SK-N-SH treated with all-trans-retinoic acid at 6 μM for 48 hours (cell line): Measurements from ENCODE around the gene DMD.

Experiments used
- ATAC-seq: fragments of 200-7000 bp; cut with Tn5 transposase; 3 replicates; pipeline ENCODE4 v1.9.1; 2020; ENCODE audit warnings: mild to moderate bottlenecking, moderate library complexity
- ARNTL ChIP-seq: fragments of 450-650 bp; formaldehyde crosslinking; IDR thresholded peaks from 2 replicates; pipeline ENCODE4 v1.5.0; 2020; ENCODE audit warnings: low read depth, mild to moderate bottlenecking, moderate library complexity, borderline replicate concordance
- BACH2 ChIP-seq: fragments of 250-450 bp; sonication (Bioruptor Pico); IDR thresholded peaks from 2 replicates; pipeline ENCODE4 v1.9.0; 2021; ENCODE audit warnings: mild to moderate bottlenecking, borderline replicate concordance
- CSDC2 ChIP-seq: fragments of 250-450 bp; sonication (Bioruptor Pico); IDR thresholded peaks from 2 replicates; pipeline ENCODE4 v1.5.0; 2020; ENCODE audit warnings: mild to moderate bottlenecking, moderate library complexity
- ESRRG ChIP-seq: fragments of 250-450 bp; sonication (Bioruptor Pico); IDR thresholded peaks from 2 replicates; pipeline ENCODE4 v1.6.1; 2021; ENCODE audit warnings: mild to moderate bottlenecking
- GLIS3 ChIP-seq: fragments of 250-450 bp; sonication (Bioruptor Pico); IDR thresholded peaks from 2 replicates; pipeline ENCODE4 v1.5.0; 2020; ENCODE audit warnings: mild to moderate bottlenecking, moderate library complexity
- ISL1 ChIP-seq: fragments of 250-450 bp; sonication (Bioruptor Pico); IDR thresholded peaks from 2 replicates; pipeline ENCODE4 v2.1.2; 2022; ENCODE audit warnings: mild to moderate bottlenecking, moderate library complexity
- OSR1 ChIP-seq: fragments of 250-450 bp; sonication (Bioruptor Pico); IDR thresholded peaks from 2 replicates; pipeline ENCODE4 v1.8.0; 2022; ENCODE audit warnings: moderate library complexity, mild to moderate bottlenecking, inconsistent platforms
- PPARA ChIP-seq: fragments of 250-450 bp; sonication (Bioruptor Pico); IDR thresholded peaks from 2 replicates; pipeline ENCODE4 v1.5.0; 2020; ENCODE audit warnings: mild to moderate bottlenecking, borderline replicate concordance
- RARB ChIP-seq: fragments of 250-450 bp; sonication (Bioruptor Pico); IDR thresholded peaks from 2 replicates; pipeline ENCODE4 v1.8.0; 2021; ENCODE audit warnings: mild to moderate bottlenecking, moderate library complexity
- SNAI2 ChIP-seq: fragments of 250-450 bp; sonication (Bioruptor Pico); IDR thresholded peaks from 2 replicates; pipeline ENCODE4 v1.5.0; 2020; ENCODE audit warnings: mild to moderate bottlenecking, moderate library complexity
- TCF4 ChIP-seq: fragments of 250-450 bp; sonication (Bioruptor Pico); IDR thresholded peaks from 2 replicates; pipeline ENCODE4 v1.8.0; 2021; ENCODE audit warnings: mild to moderate bottlenecking, moderate library complexity, borderline replicate concordance
- TOX ChIP-seq: fragments of 250-450 bp; sonication (Bioruptor Pico); IDR thresholded peaks from 2 replicates; pipeline ENCODE4 v1.8.0; 2021; ENCODE audit warnings: mild to moderate bottlenecking, moderate library complexity, borderline replicate concordance
- ZC3H10 ChIP-seq: fragments of 250-450 bp; sonication (Bioruptor Pico); IDR thresholded peaks from 2 replicates; pipeline ENCODE4 v1.5.1; 2021; ENCODE audit warnings: mild to moderate bottlenecking, moderate library complexity
- ZFP3 ChIP-seq: fragments of 250-450 bp; sonication (Bioruptor Pico); IDR thresholded peaks from 2 replicates; pipeline ENCODE4 v1.5.0; 2020; ENCODE audit warnings: mild to moderate bottlenecking, moderate library complexity
- ZFP30 ChIP-seq: fragments of 450-650 bp; formaldehyde crosslinking; IDR thresholded peaks from 2 replicates; pipeline ENCODE4 v1.5.0; 2022; ENCODE audit warnings: mild to moderate bottlenecking, moderate library complexity
- ZNF565 ChIP-seq: fragments of 450-650 bp; formaldehyde crosslinking; conservative IDR thresholded peaks from 2 replicates; pipeline ENCODE4 v1.5.0; 2020; ENCODE audit warnings: low read depth, mild to moderate bottlenecking, moderate library complexity
- ZNF70 ChIP-seq: fragments of 450-650 bp; formaldehyde crosslinking; IDR thresholded peaks from 2 replicates; pipeline ENCODE4 v1.5.0; 2020; ENCODE audit warnings: mild to moderate bottlenecking, moderate library complexity
- ZNF8 ChIP-seq: fragments of 450-650 bp; formaldehyde crosslinking; IDR thresholded peaks from 2 replicates; pipeline ENCODE4 v1.5.0; 2020; ENCODE audit warnings: mild to moderate bottlenecking, moderate library complexity
- TF ChIP-seq, protein P1 (sequence below): fragments of 250-450 bp; sonication (Bioruptor Pico); IDR thresholded peaks from 2 replicates; pipeline ENCODE4 v1.5.1; 2020; ENCODE audit warnings: low read depth, mild to moderate bottlenecking, moderate library complexity
- TF ChIP-seq, protein P2 (sequence below): fragments of 250-450 bp; sonication (Bioruptor Pico); IDR thresholded peaks from 2 replicates; pipeline ENCODE4 v1.8.0; 2021; ENCODE audit warnings: low read depth, mild to moderate bottlenecking, moderate library complexity, borderline replicate concordance
- TF ChIP-seq, protein P3 (sequence below): fragments of 250-450 bp; sonication (Bioruptor Pico); IDR thresholded peaks from 2 replicates; pipeline ENCODE4 v1.8.0; 2020; ENCODE audit warnings: mild to moderate bottlenecking, moderate library complexity, borderline replicate concordance
- TF ChIP-seq, protein P4 (sequence below): fragments of 250-450 bp; sonication (Bioruptor Pico); IDR thresholded peaks from 2 replicates; pipeline ENCODE4 v1.5.1; 2021; ENCODE audit warnings: mild to moderate bottlenecking, moderate library complexity

Gene DMD

DNA sequence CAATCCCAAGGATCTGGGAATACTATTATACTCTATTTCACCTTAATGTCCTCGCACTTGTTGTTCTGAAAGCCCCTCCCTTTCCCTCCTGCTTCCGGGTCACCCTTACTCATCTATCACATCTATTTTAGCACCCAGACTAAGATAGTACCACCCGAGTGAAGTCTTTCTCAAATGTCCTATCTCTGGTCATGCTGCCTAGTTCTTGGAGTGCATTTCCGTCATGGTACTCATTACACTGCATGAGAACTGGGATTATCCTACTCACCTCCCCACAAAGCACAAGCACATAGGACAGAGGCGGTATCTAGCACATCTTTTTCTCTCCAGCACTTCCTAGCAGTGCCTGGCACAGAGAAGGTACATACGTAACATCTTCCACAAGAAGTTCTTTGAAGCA is 1195.2 kb downstream of the DMD start:
- no peak for ATAC-seq
- TF ChIP-seq, protein P1, sequence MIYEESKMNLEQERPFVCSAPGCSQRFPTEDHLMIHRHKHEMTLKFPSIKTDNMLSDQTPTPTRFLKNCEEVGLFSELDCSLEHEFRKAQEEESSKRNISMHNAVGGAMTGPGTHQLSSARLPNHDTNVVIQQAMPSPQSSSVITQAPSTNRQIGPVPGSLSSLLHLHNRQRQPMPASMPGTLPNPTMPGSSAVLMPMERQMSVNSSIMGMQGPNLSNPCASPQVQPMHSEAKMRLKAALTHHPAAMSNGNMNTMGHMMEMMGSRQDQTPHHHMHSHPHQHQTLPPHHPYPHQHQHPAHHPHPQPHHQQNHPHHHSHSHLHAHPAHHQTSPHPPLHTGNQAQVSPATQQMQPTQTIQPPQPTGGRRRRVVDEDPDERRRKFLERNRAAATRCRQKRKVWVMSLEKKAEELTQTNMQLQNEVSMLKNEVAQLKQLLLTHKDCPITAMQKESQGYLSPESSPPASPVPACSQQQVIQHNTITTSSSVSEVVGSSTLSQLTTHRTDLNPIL = no peak
- TF ChIP-seq ZNF70 (CRISPR knock-in tag) (no peak), BACH2 (CRISPR knock-in tag) (no peak), TOX (no peak), ZNF8 (CRISPR knock-in tag) (no peak), CSDC2 (CRISPR knock-in tag) (no peak), ZFP30 (CRISPR knock-in tag) (no peak), TCF4 (CRISPR knock-in tag) (no peak), ARNTL (CRISPR knock-in tag) (no peak), ISL1 (CRISPR knock-in tag) (no peak), ZC3H10 (CRISPR knock-in tag) (no peak), RARB (CRISPR knock-in tag) (no peak), ESRRG (no peak), PPARA (CRISPR knock-in tag) (no peak), OSR1 (CRISPR knock-in tag) (no peak), ZNF565 (CRISPR knock-in tag) (no peak), SNAI2 (CRISPR knock-in tag) (no peak)
- TF ChIP-seq, protein P2, sequence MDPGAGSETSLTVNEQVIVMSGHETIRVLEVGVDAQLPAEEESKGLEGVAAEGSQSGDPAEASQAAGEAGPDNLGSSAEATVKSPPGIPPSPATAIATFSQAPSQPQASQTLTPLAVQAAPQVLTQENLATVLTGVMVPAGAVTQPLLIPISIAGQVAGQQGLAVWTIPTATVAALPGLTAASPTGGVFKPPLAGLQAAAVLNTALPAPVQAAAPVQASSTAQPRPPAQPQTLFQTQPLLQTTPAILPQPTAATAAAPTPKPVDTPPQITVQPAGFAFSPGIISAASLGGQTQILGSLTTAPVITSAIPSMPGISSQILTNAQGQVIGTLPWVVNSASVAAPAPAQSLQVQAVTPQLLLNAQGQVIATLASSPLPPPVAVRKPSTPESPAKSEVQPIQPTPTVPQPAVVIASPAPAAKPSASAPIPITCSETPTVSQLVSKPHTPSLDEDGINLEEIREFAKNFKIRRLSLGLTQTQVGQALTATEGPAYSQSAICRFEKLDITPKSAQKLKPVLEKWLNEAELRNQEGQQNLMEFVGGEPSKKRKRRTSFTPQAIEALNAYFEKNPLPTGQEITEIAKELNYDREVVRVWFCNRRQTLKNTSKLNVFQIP = no peak
- TF ChIP-seq, protein P3, sequence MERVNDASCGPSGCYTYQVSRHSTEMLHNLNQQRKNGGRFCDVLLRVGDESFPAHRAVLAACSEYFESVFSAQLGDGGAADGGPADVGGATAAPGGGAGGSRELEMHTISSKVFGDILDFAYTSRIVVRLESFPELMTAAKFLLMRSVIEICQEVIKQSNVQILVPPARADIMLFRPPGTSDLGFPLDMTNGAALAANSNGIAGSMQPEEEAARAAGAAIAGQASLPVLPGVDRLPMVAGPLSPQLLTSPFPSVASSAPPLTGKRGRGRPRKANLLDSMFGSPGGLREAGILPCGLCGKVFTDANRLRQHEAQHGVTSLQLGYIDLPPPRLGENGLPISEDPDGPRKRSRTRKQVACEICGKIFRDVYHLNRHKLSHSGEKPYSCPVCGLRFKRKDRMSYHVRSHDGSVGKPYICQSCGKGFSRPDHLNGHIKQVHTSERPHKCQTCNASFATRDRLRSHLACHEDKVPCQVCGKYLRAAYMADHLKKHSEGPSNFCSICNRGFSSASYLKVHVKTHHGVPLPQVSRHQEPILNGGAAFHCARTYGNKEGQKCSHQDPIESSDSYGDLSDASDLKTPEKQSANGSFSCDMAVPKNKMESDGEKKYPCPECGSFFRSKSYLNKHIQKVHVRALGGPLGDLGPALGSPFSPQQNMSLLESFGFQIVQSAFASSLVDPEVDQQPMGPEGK (CRISPR knock-in tag) = no peak
- TF ChIP-seq, all 23 proteins: peak for 0

DNA sequence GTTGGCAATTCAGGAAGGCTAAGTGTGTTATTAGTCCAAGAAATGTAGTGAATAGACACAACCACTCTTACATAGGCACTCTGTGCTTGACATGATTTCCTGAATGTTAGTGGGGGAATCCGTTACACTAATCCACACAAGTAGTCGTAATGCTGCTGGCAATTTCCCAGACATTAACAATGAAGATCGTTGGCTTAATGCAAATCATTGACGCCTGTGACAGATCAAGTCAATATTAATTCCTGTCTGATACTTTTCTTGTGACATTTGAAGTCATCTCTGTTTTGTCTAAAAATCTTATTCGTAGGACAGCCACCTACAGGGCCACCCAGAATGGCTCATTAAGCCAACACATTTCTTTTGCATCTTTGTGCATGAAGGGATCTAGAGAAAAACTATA is 1200.4 kb downstream of the DMD start:
- ATAC-seq = no peak
- TF ChIP-seq, protein P2 = no peak
- TF ChIP-seq ZC3H10 (CRISPR knock-in tag) = no peak
- TF ChIP-seq ARNTL (CRISPR knock-in tag) = no peak
- no peak for TF ChIP-seq CSDC2 (CRISPR knock-in tag)
- TF ChIP-seq TCF4 (CRISPR knock-in tag) = no peak
- no peak for TF ChIP-seq ZFP3 (CRISPR knock-in tag)
- TF ChIP-seq TOX = no peak
- no peak for TF ChIP-seq PPARA (CRISPR knock-in tag)
- TF ChIP-seq SNAI2 (CRISPR knock-in tag) = no peak
- TF ChIP-seq BACH2 (CRISPR knock-in tag) = no peak
- TF ChIP-seq, protein P3 (CRISPR knock-in tag) = no peak
- no peak for TF ChIP-seq RARB (CRISPR knock-in tag)
- no peak for TF ChIP-seq ZNF565 (CRISPR knock-in tag)
- TF ChIP-seq ZNF8 (CRISPR knock-in tag) = no peak
- TF ChIP-seq, protein P1 = no peak
- no peak for TF ChIP-seq ISL1 (CRISPR knock-in tag)
- TF ChIP-seq ZFP30 (CRISPR knock-in tag) = no peak
- TF ChIP-seq, protein P4, sequence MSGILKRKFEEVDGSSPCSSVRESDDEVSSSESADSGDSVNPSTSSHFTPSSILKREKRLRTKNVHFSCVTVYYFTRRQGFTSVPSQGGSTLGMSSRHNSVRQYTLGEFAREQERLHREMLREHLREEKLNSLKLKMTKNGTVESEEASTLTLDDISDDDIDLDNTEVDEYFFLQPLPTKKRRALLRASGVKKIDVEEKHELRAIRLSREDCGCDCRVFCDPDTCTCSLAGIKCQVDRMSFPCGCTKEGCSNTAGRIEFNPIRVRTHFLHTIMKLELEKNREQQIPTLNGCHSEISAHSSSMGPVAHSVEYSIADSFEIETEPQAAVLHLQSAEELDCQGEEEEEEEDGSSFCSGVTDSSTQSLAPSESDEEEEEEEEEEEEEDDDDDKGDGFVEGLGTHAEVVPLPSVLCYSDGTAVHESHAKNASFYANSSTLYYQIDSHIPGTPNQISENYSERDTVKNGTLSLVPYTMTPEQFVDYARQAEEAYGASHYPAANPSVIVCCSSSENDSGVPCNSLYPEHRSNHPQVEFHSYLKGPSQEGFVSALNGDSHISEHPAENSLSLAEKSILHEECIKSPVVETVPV = no peak
- TF ChIP-seq ESRRG = no peak
- no peak for TF ChIP-seq GLIS3 (CRISPR knock-in tag)
- TF ChIP-seq, all 23 proteins: peak for 0
